ENCODE results near the gene CGNL1. TPM values are rescaled to one million over a fixed set of nuclear protein-coding genes. Genes with fewer than 3 reads are reported as not detected.

CGNL1 gene
- total RNA-seq, 1 experiment from 2014 or later: 3.3 TPM

DNA sequence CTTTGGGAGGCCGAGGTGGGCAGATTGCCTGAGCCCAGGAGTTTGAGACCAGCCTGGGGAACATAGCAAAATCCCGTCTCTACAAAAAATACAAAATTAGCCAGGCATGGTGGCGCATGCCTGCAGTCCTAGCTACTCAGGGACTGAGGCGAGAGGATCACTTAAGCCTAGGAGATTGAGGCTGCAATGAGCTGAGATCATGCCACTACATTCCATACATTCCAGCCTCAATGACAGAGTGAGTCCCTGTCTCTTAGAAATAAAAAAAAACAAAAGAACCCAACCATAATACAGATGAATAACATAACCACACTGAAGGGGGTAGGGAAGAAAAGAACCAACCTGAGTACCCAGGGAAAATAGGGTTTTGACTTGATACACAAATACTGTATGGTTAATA lies 19.7 kb upstream of the CGNL1 start:
- Mint-ChIP-seq H3K4me1 (ENCODE audit: low read depth, unreplicated experiment) (no peaks in the 10 kb centered on the region), H3K4me3 (ENCODE audit: low read depth, unreplicated experiment) (no peak overlapping the region), H3K27ac (ENCODE audit: unreplicated experiment) (no peak overlapping the region), H3K36me3 (ENCODE audit: insufficient read depth, unreplicated experiment) (peaks cover 5% of the 10 kb centered on the region), H3K9me3 (ENCODE audit: low read depth, unreplicated experiment) (no peaks in the 10 kb centered on the region), H3K27me3 (ENCODE audit: unreplicated experiment) (peaks cover 36% of the 10 kb centered on the region)
- BruUV-seq (replicated peaks): no TSS peak
- TF ChIP-seq, protein P1, sequence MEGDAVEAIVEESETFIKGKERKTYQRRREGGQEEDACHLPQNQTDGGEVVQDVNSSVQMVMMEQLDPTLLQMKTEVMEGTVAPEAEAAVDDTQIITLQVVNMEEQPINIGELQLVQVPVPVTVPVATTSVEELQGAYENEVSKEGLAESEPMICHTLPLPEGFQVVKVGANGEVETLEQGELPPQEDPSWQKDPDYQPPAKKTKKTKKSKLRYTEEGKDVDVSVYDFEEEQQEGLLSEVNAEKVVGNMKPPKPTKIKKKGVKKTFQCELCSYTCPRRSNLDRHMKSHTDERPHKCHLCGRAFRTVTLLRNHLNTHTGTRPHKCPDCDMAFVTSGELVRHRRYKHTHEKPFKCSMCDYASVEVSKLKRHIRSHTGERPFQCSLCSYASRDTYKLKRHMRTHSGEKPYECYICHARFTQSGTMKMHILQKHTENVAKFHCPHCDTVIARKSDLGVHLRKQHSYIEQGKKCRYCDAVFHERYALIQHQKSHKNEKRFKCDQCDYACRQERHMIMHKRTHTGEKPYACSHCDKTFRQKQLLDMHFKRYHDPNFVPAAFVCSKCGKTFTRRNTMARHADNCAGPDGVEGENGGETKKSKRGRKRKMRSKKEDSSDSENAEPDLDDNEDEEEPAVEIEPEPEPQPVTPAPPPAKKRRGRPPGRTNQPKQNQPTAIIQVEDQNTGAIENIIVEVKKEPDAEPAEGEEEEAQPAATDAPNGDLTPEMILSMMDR (IDR thresholded peaks at IDR 0.05; ENCODE audit: unreplicated experiment): no peak
- CTCF ChIA-PET: interaction anchor here (1.5 kb wide), 1 partner anchor 171 kb away, joined by 3 read pairs; no protein-coding TSS in a partner anchor
- intact Hi-C loops (cut with micrococcal nuclease; ENCODE audit: unreplicated experiment): no loop called here
- DNase-seq: no peak

DNA sequence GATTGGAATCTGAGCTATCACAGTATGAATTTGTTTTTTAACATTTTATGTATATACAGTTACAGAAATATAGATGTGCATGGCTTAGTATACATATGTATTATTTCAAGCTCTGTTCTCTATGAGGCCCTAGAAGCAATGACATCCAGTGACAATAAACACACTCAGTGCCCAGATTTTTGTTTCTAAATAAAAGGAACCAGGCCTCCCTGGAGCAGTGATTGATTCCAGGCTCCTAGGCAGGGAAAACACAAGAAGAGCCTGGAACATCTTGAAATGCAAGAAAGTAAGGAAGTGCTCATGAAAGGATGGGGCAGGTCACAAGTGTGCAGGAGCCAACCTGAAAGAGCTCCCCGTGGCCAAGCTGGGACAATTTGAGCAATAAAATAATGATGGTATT lies 18.5 kb upstream of the CGNL1 start:
- H3K9me3 Mint-ChIP-seq (ENCODE audit: low read depth, unreplicated experiment): no peaks in the 10 kb centered on the region
- BruUV-seq (replicated peaks): no TSS peak
- CTCF ChIA-PET: interaction anchor here (0.6 kb wide), 1 partner anchor 10 kb away, joined by 3 read pairs; no protein-coding TSS in a partner anchor

DNA sequence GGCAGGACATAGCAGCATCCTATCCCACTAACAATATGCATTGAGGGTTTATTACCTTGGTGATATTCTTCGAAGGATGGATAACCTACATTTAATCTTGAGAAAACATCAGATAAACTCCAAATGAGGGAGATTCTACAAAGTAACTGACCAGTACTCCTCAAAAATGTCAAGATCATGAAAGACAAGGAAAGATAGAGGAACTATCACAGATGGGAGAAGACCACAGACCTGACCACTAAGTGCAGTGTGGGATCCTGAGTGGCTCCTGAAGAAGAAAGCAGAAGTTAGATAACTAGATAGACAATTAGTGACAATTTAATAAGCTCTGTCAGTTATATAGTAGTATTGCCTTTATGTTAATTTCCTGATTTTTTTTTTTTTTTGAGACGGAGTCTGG lies 17.7 kb upstream of the CGNL1 start:
- CTCF ChIA-PET: interaction anchor here (0.6 kb wide), 1 partner anchor 10 kb away, joined by 3 read pairs; no protein-coding TSS in a partner anchor
- H3K4me3 Mint-ChIP-seq (ENCODE audit: low read depth, unreplicated experiment): no peak overlapping the region
- TF ChIP-seq, protein P1 (IDR thresholded peaks at IDR 0.05; ENCODE audit: unreplicated experiment): no peak
- H3K36me3 Mint-ChIP-seq (ENCODE audit: insufficient read depth, unreplicated experiment): no peaks in the 10 kb centered on the region
- H3K27ac Mint-ChIP-seq (ENCODE audit: unreplicated experiment): no peak overlapping the region
- intact Hi-C loops (cut with micrococcal nuclease; ENCODE audit: unreplicated experiment): no loop called here
- no TSS peak for BruUV-seq (replicated peaks)
- H3K27me3 Mint-ChIP-seq (ENCODE audit: unreplicated experiment): peaks cover 21% of the 10 kb centered on the region
- no peaks in the 10 kb centered on the region for H3K4me1 Mint-ChIP-seq (ENCODE audit: low read depth, unreplicated experiment)
- H3K9me3 Mint-ChIP-seq (ENCODE audit: low read depth, unreplicated experiment): no peaks in the 10 kb centered on the region
- no peak for DNase-seq

More for the DNA sequence above, 18.5 kb upstream of the CGNL1 start:
- no peaks in the 10 kb centered on the region for H3K36me3 Mint-ChIP-seq (ENCODE audit: insufficient read depth, unreplicated experiment)
- H3K4me1 Mint-ChIP-seq (ENCODE audit: low read depth, unreplicated experiment): no peaks in the 10 kb centered on the region
- no peak for DNase-seq
- no peak overlapping the region for H3K27ac Mint-ChIP-seq (ENCODE audit: unreplicated experiment)
- no peak overlapping the region for H3K4me3 Mint-ChIP-seq (ENCODE audit: low read depth, unreplicated experiment)
- H3K27me3 Mint-ChIP-seq (ENCODE audit: unreplicated experiment): peaks cover 29% of the 10 kb centered on the region
- TF ChIP-seq, protein P1 (IDR thresholded peaks at IDR 0.05; ENCODE audit: unreplicated experiment): no peak
- intact Hi-C loops (cut with micrococcal nuclease; ENCODE audit: unreplicated experiment): no loop called here

DNA sequence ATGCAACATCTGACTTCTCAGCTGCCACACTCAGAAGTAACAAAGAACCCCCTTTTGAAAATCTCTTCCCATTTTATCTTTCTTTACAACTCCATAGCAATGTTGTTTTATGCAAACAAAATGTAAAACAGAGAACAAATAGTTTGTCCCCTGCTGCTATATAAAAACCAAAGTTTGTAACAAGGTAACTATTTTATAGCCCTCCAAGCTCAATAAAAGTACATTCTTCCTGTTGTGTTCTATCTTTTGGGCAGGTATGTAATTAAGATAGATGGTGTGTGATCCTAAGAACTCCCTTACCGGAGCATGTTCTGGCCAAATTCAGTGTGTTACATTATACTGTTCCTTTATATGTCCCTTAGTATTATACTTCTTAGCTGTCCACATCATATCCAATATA lies 12.6 kb upstream of the CGNL1 start:
- CTCF ChIA-PET: interaction anchor here (1.3 to 1.6 kb wide), 2 partner anchors 23 to 189 kb away, joined by 4 read pairs; no protein-coding TSS in a partner anchor
- intact Hi-C loops (cut with micrococcal nuclease; ENCODE audit: unreplicated experiment): no loop called here
- Mint-ChIP-seq H3K4me3 (ENCODE audit: low read depth, unreplicated experiment) (no peak overlapping the region), H3K36me3 (ENCODE audit: insufficient read depth, unreplicated experiment) (peaks cover 5% of the 10 kb centered on the region), H3K9me3 (ENCODE audit: low read depth, unreplicated experiment) (no peaks in the 10 kb centered on the region), H3K27ac (ENCODE audit: unreplicated experiment) (no peak overlapping the region), H3K27me3 (ENCODE audit: unreplicated experiment) (no peaks in the 10 kb centered on the region), H3K4me1 (ENCODE audit: low read depth, unreplicated experiment) (no peaks in the 10 kb centered on the region)
- BruUV-seq (replicated peaks): no TSS peak
- no peak for DNase-seq
- TF ChIP-seq, protein P1 (IDR thresholded peaks at IDR 0.05; ENCODE audit: unreplicated experiment): no peak
